GM23338 (cell line): ENCODE data around the gene ARFGEF2. TPM values are rescaled to one million over a fixed set of nuclear protein-coding genes. Genes with fewer than 3 reads are reported as not detected.

ENCODE experiments used
- ATAC-seq: fragments of 200-7000 bp; cut with Tn5 transposase; 3 replicates; pipeline ENCODE4 v1.9.1; 2020
- DNase-seq: peaks from one replicate; pipeline ENCODE4 v3.0.0-alpha.2; 2015; ENCODE audit warnings: low spot score
- H2AFZ ChIP-seq: fragments of 200-600 bp; sonication (generic); 2 replicates; pipeline ENCODE4 v1.8.0; 2016; ENCODE audit warnings: antibody characterized with exemption, mild to moderate bottlenecking, moderate library complexity
- H3F3A ChIP-seq: fragments of 200-600 bp; sonication (generic); replicated peaks from 2 replicates; pipeline ENCODE4 v1.8.0; 2017; ENCODE audit warnings: antibody characterized with exemption, mixed run types, low read depth
- H3K27ac ChIP-seq: fragments of 200-600 bp; sonication (generic); 2 replicates; pipeline ENCODE4 v1.6.1; 2016; ENCODE audit warnings: low read depth
- H3K27me3 ChIP-seq: fragments of 200-600 bp; sonication (generic); 2 replicates; pipeline ENCODE4 v1.8.0; 2016; ENCODE audit warnings: mild to moderate bottlenecking, mixed run types, moderate library complexity; ENCODE audit not compliant: insufficient read depth
- H3K36me3 ChIP-seq: fragments of 200-600 bp; sonication (generic); 2 replicates; pipeline ENCODE4 v1.8.0; 2016; ENCODE audit warnings: mild to moderate bottlenecking; ENCODE audit not compliant: insufficient read depth
- H3K4me1 ChIP-seq: fragments of 200-600 bp; sonication (generic); 2 replicates; pipeline ENCODE4 v1.8.0; 2016; ENCODE audit warnings: mild to moderate bottlenecking, moderate library complexity; ENCODE audit not compliant: insufficient read depth
- H3K4me2 ChIP-seq: fragments of 200-600 bp; sonication (generic); 2 replicates; pipeline ENCODE4 v1.7.1; 2017; ENCODE audit warnings: mixed run types
- H3K4me3 ChIP-seq: fragments of 200-600 bp; sonication (generic); 2 replicates; pipeline ENCODE4 v1.6.1; 2016; ENCODE audit warnings: mixed run types
- H3K79me2 ChIP-seq: fragments of 200-600 bp; sonication (generic); replicated peaks from 2 replicates; pipeline ENCODE4 v1.8.0; 2017; ENCODE audit warnings: mild to moderate bottlenecking; ENCODE audit not compliant: insufficient read depth
- H3K9me2 ChIP-seq: fragments of 200-600 bp; sonication (generic); 2 replicates; pipeline ENCODE4 v1.8.0; 2017; ENCODE audit not compliant: insufficient read depth
- H4K20me1 ChIP-seq: fragments of 200-600 bp; sonication (generic); replicated peaks from 2 replicates; pipeline ENCODE4 v1.8.0; 2017; ENCODE audit warnings: mild to moderate bottlenecking; ENCODE audit not compliant: insufficient read depth
- H3K27ac Mint-ChIP-seq: 2 replicates; pipeline ENCODE4 v1.8.0; 2020; ENCODE audit warnings: inconsistent platforms, mild to moderate bottlenecking, moderate library complexity, mixed read lengths
- H3K27me3 Mint-ChIP-seq: 3 replicates; pipeline ENCODE4 v1.8.0; 2022; ENCODE audit warnings: low read depth, mild to moderate bottlenecking, moderate library complexity, mixed read lengths, inconsistent platforms; ENCODE audit not compliant: insufficient read depth, poor library complexity
- H3K36me3 Mint-ChIP-seq: 3 replicates; pipeline ENCODE4 v1.8.0; 2021; ENCODE audit warnings: low read depth, mild to moderate bottlenecking, inconsistent platforms, moderate library complexity, mixed read lengths
- H3K4me1 Mint-ChIP-seq: 3 replicates; pipeline ENCODE4 v1.8.0; 2020; ENCODE audit warnings: mild to moderate bottlenecking, inconsistent platforms, mixed read lengths
- H3K4me3 Mint-ChIP-seq: 3 replicates; pipeline ENCODE4 v1.8.0; 2021; ENCODE audit warnings: moderate library complexity, mild to moderate bottlenecking, inconsistent platforms, mixed read lengths
- H3K9me3 Mint-ChIP-seq: 3 replicates; pipeline ENCODE4 v1.8.0; 2020; ENCODE audit warnings: moderate library complexity, mild to moderate bottlenecking, inconsistent platforms, mixed read lengths
- CREB1 ChIP-seq: fragments of 250-450 bp; sonication (Bioruptor Pico); IDR thresholded peaks from 2 replicates; pipeline ENCODE4 v1.5.0; 2020; ENCODE audit warnings: low read depth, mild to moderate bottlenecking, moderate library complexity
- CTCF ChIP-seq, 2 experiments: fragments of 200-600 bp in 1 of 2; sonication (generic) in 1 of 2; conservative IDR thresholded peaks; 2 replicates each; pipeline versions ENCODE4 v1.5.1 to v1.6.1; 2016 to 2017; ENCODE audit warnings: antibody characterized with exemption in 2 of 2, low read depth in 2 of 2, mild to moderate bottlenecking in 2 of 2, moderate library complexity in 1 of 2
- ETS1 ChIP-seq: IDR thresholded peaks from 2 replicates; pipeline ENCODE4 v1.6.1; 2016; ENCODE audit warnings: antibody characterized with exemption
- EZH2 ChIP-seq: fragments of 200-600 bp; sonication (generic); IDR thresholded peaks from one replicate; pipeline ENCODE4 v1.8.0; 2017; ENCODE audit warnings: antibody characterized with exemption, mild to moderate bottlenecking, low read depth; ENCODE audit not compliant: unreplicated experiment
- EZH2phosphoT487 ChIP-seq: fragments of 200-600 bp; sonication (generic); IDR thresholded peaks from one replicate; pipeline ENCODE4 v1.8.1; 2018; ENCODE audit warnings: antibody characterized with exemption; ENCODE audit not compliant: unreplicated experiment
- JUNB ChIP-seq: IDR thresholded peaks from one replicate; pipeline ENCODE4 v1.6.1; 2016; ENCODE audit warnings: antibody characterized with exemption; ENCODE audit not compliant: unreplicated experiment
- NANOG ChIP-seq: IDR thresholded peaks from 2 replicates; pipeline ENCODE4 v1.6.1; 2016; ENCODE audit warnings: antibody characterized with exemption, borderline replicate concordance
- POLR2AphosphoS5 ChIP-seq: IDR thresholded peaks from 2 replicates; pipeline ENCODE4 v1.6.1; 2016; ENCODE audit warnings: antibody characterized with exemption, low read depth
- REST ChIP-seq: IDR thresholded peaks from one replicate; pipeline ENCODE4 v1.6.1; 2018; ENCODE audit warnings: antibody characterized with exemption; ENCODE audit not compliant: unreplicated experiment
- STAT1 ChIP-seq: IDR thresholded peaks from one replicate; pipeline ENCODE4 v1.6.1; 2016; ENCODE audit warnings: antibody characterized with exemption; ENCODE audit not compliant: unreplicated experiment
- ZNF114 ChIP-seq: fragments of 250-450 bp; sonication (Bioruptor Pico); IDR thresholded peaks from 2 replicates; pipeline ENCODE4 v1.5.0; 2020; ENCODE audit warnings: mild to moderate bottlenecking, moderate library complexity
- ZNF331 ChIP-seq: fragments of 250-450 bp; sonication (Bioruptor Pico); IDR thresholded peaks from 2 replicates; pipeline ENCODE4 v1.5.0; 2020; ENCODE audit warnings: low read depth, mild to moderate bottlenecking, moderate library complexity
- ZNF462 ChIP-seq: fragments of 250-450 bp; sonication (Bioruptor Pico); IDR thresholded peaks from 2 replicates; pipeline ENCODE4 v1.5.0; 2020; ENCODE audit warnings: mild to moderate bottlenecking, moderate library complexity
- polyA plus RNA-seq: library from polyadenylated mRNA; unstranded; fragments of >200 nt; fragmentation: Nextera tagmentation; extraction: Ambion mirVana; gene quantifications from 2 replicates; pipeline ENCODE4 v1.2.1, GENCODE V29; 2016
- total RNA-seq: library from RNA; depleted of rRNA; stranded (reverse); fragments of >200 nt; shearing (Covaris generic); gene quantifications from 2 replicates; pipeline ENCODE4 v1.2.3, GENCODE V29; 2014

Gene ARFGEF2
- total and polyA plus RNA-seq, 2 experiments from 2014 or later = 7.2 to 25.5 TPM

GRCh38 chr20:49078310-49078709 lies 156.8 kb downstream of the ARFGEF2 start:
- peaks cover 10% of the 10 kb centered on the region; the same call in 1 of the 2 replicates for H3F3A ChIP-seq
- DNase-seq = no peak
- no peaks in the 10 kb centered on the region for H3K4me1 ChIP-seq
- Mint-ChIP-seq H3K9me3 (no peaks in the 10 kb centered on the region), H3K27ac (no peak overlapping the region), H3K4me3 (no peak overlapping the region), H3K4me1 (no peaks in the 10 kb centered on the region), H3K36me3 (peaks cover 97% of the 10 kb centered on the region), H3K27me3 (no peaks in the 10 kb centered on the region)
- peaks cover 26% of the 10 kb centered on the region for H4K20me1 ChIP-seq
- TF ChIP-seq REST = no peak
- no peak for TF ChIP-seq POLR2AphosphoS5
- TF ChIP-seq ZNF462 = no peak
- TF ChIP-seq CREB1 = no peak
- no peak for TF ChIP-seq ETS1
- no peak for TF ChIP-seq NANOG
- TF ChIP-seq ZNF114 (CRISPR knock-in tag) = no peak
- TF ChIP-seq CTCF (conservative IDR thresholded peaks at IDR 0.05; ENCODE audit: low read depth in 2 of 2) = no peak
- TF ChIP-seq ZNF331 (CRISPR knock-in tag) = no peak
- TF ChIP-seq STAT1 = no peak
- TF ChIP-seq EZH2phosphoT487 = no peak
- TF ChIP-seq JUNB = no peak
- no peak for TF ChIP-seq EZH2
- H3K9me2 ChIP-seq = no peaks in the 10 kb centered on the region
- no peaks in the 10 kb centered on the region for H3K27me3 ChIP-seq
- H3K27ac ChIP-seq = no peak overlapping the region
- ATAC-seq = no peak
- H3K36me3 ChIP-seq = peaks cover 96% of the 10 kb centered on the region
- no peak overlapping the region for H3K4me3 ChIP-seq
- H3K79me2 ChIP-seq = peaks cover 40% of the 10 kb centered on the region
- H2AFZ ChIP-seq = no peak overlapping the region
- H3K4me2 ChIP-seq = no peak overlapping the region
